ENCODE results near the gene LRBA.

DNA sequence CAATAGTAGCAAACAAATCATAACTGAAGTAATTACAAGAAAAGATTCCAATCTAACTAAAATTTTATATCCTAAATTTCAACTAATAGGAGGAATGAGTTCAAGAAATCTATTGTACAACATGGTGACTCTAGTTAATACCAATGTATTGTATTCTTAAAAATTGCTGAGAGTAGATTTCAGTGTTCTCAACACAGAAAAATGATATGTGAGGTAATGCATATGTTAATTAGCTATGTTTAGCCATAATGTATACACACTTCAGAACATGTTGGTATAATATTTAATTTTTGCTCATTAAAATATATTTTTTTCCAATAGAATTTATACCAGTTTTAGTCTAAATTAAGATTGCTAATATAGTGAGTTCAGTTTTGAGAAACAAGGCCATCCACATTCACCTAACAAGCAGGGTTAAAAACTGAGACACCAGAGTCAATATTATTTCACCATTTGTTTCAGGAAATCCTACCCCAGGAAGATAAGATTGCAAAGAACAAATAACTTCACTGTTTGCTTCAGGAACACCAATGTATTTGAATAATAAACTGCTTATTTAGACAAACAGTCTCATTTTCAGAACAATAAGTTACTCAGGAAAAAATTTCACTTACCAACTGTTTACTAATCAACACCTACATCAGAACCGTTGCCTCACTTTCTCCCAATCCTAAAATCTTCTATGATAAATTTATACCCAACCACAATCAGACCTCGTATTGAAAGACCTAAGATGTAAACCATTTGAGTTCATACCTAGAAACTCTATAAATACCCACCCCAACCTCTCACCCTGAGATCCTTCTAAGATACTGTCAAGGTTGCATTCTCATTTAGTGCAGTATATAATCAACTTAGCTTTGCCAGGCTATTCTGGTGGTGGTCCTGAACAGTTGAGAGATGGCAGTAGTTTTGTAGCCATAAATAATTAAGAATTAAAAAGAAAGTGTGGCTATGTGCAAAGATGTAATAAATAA, 300.3 kb downstream of the LRBA start:
- TF ChIP-seq POLR2A (IDR thresholded peaks at IDR 0.05) (no peak), CTCF (IDR thresholded peaks at IDR 0.05) (no peak)
